Neural progenitor cell (in vitro differentiated cells): Measurements from ENCODE around the gene DOK7. TPM values are rescaled to one million over a fixed set of nuclear protein-coding genes. Genes with fewer than 3 reads are reported as not detected.

ENCODE experiments used
- DNase-seq: peaks from one replicate; pipeline ENCODE4 v3.0.0-alpha.2; 2016; ENCODE audit warnings: low spot score
- H2AFZ ChIP-seq: fragments of 200-600 bp; sonication (generic); replicated peaks from 2 replicates; pipeline ENCODE4 v1.6.1; 2016; ENCODE audit warnings: antibody characterized with exemption
- H3F3A ChIP-seq: fragments of 200-600 bp; sonication (generic); 2 replicates; pipeline ENCODE4 v1.6.1; 2016; ENCODE audit warnings: antibody characterized with exemption, low read depth
- H3K27ac ChIP-seq: fragments of 200-600 bp; sonication (generic); 2 replicates; pipeline ENCODE4 v1.5.1; 2016; ENCODE audit warnings: mild to moderate bottlenecking
- H3K27me3 ChIP-seq: fragments of 200-600 bp; sonication (generic); 2 replicates; pipeline ENCODE4 v1.6.1; 2016; ENCODE audit warnings: mild to moderate bottlenecking, moderate library complexity
- H3K36me3 ChIP-seq: fragments of 200-600 bp; sonication (generic); 2 replicates; pipeline ENCODE4 v1.5.1; 2016
- H3K4me1 ChIP-seq: fragments of 200-600 bp; sonication (generic); 2 replicates; pipeline ENCODE4 v1.6.1; 2016; ENCODE audit warnings: mixed run types
- H3K4me2 ChIP-seq: fragments of 200-600 bp; sonication (generic); 2 replicates; pipeline ENCODE4 v1.6.1; 2016
- H3K4me3 ChIP-seq: fragments of 200-600 bp; sonication (generic); 2 replicates; pipeline ENCODE4 v1.5.1; 2016
- H3K79me2 ChIP-seq: fragments of 200-600 bp; sonication (generic); 2 replicates; pipeline ENCODE4 v1.6.1; 2016; ENCODE audit warnings: low read depth
- H3K9ac ChIP-seq: fragments of 200-600 bp; sonication (generic); 2 replicates; pipeline ENCODE4 v1.6.1; 2016
- H3K9me3 ChIP-seq: fragments of 200-600 bp; sonication (generic); 2 replicates; pipeline ENCODE4 v1.5.1; 2016; ENCODE audit warnings: low read depth
- H4K20me1 ChIP-seq: fragments of 200-600 bp; sonication (generic); 2 replicates; pipeline ENCODE4 v1.6.1; 2016; ENCODE audit warnings: low read depth
- H3K27ac Mint-ChIP-seq: 3 replicates; pipeline ENCODE4 v1.8.0; 2021; ENCODE audit warnings: mixed read lengths
- H3K27me3 Mint-ChIP-seq: 2 replicates; pipeline ENCODE4 v1.8.0; 2022; ENCODE audit warnings: low read depth, mild to moderate bottlenecking, inconsistent platforms, moderate library complexity, mixed read lengths; ENCODE audit not compliant: insufficient read depth
- H3K36me3 Mint-ChIP-seq: 3 replicates; pipeline ENCODE4 v1.8.0; 2021; ENCODE audit warnings: mixed read lengths
- H3K4me1 Mint-ChIP-seq: 3 replicates; pipeline ENCODE4 v1.8.0; 2021; ENCODE audit warnings: mixed read lengths
- H3K4me3 Mint-ChIP-seq: 3 replicates; pipeline ENCODE4 v1.8.0; 2021; ENCODE audit warnings: mild to moderate bottlenecking, moderate library complexity, mixed read lengths
- H3K9me3 Mint-ChIP-seq: 3 replicates; pipeline ENCODE4 v1.8.0; 2020; ENCODE audit warnings: mixed read lengths
- EZH2 ChIP-seq: fragments of 200-600 bp; sonication (generic); IDR thresholded peaks from 2 replicates; pipeline ENCODE4 v1.6.1; 2017; ENCODE audit warnings: antibody characterized with exemption, mild to moderate bottlenecking, moderate library complexity
- EZH2phosphoT487 ChIP-seq: fragments of 200-600 bp; sonication (generic); IDR thresholded peaks from 2 replicates; pipeline ENCODE4 v1.6.1; 2017; ENCODE audit warnings: antibody characterized with exemption
- total RNA-seq: library from RNA; depleted of rRNA; stranded (reverse); fragments of >200 nt; gene quantifications from 2 replicates; pipeline ENCODE4 v1.2.3, GENCODE V29; 2015; ENCODE audit warnings: low replicate concordance
- TF ChIP-seq, protein P1 (sequence below): fragments of 200-600 bp; sonication (generic); IDR thresholded peaks from 2 replicates; pipeline ENCODE4 v1.5.1; 2017; ENCODE audit warnings: antibody characterized with exemption, mild to moderate bottlenecking

DOK7 gene
- total RNA-seq, 1 donor from 2014 or later = not detected

DNA sequence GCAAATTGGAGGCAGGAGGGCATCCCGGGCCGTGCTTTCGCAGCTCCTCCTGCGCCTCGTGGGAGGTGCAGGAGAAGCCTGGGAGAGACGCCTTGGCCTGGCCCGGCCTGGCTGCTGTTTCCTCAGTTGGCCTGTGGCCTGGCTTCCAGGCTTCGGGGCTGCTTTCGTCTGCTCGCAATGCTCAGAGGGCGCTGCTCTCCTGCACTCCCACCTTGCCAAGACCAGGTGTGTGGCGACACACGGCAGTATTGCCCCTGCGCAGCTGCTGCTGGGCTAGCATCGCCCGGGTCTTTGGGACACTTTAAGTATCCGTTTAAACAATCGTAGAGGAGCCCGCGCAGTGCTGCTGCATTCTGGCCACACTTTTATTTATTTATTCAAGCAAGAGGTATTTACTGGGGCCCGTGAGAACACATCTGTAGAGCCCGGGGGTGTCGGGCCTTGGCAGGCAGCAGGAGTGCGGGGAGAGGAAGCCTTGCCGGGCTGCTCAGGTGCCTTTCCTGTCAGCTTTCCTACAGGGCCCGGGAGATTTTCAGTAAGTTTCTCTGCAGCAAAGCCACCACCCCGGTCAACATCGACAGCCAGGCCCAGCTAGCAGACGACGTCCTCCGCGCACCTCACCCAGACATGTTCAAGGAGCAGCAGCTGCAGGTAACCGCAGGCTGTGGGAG is 47.5 kb upstream of the DOK7 start:
- Histone ChIP-seq H4K20me1 (peaks cover 9% of the 10 kb centered on the region), H3K9ac (no peak overlapping the region), H3K79me2 (no peaks in the 10 kb centered on the region), H3K4me3 (no peak overlapping the region), H3K4me2 (no peak overlapping the region), H2AFZ (no peak overlapping the region), H3K9me3 (no peaks in the 10 kb centered on the region), H3K36me3 (no peaks in the 10 kb centered on the region), H3K27me3 (no peaks in the 10 kb centered on the region), H3F3A (no peaks in the 10 kb centered on the region), H3K27ac (no peak overlapping the region), H3K4me1 (peaks cover 13% of the 10 kb centered on the region)
- H3K4me3 Mint-ChIP-seq = no peak overlapping the region
- H3K36me3 Mint-ChIP-seq = peaks cover 24% of the 10 kb centered on the region
- no peak for TF ChIP-seq EZH2
- TF ChIP-seq, protein P1, sequence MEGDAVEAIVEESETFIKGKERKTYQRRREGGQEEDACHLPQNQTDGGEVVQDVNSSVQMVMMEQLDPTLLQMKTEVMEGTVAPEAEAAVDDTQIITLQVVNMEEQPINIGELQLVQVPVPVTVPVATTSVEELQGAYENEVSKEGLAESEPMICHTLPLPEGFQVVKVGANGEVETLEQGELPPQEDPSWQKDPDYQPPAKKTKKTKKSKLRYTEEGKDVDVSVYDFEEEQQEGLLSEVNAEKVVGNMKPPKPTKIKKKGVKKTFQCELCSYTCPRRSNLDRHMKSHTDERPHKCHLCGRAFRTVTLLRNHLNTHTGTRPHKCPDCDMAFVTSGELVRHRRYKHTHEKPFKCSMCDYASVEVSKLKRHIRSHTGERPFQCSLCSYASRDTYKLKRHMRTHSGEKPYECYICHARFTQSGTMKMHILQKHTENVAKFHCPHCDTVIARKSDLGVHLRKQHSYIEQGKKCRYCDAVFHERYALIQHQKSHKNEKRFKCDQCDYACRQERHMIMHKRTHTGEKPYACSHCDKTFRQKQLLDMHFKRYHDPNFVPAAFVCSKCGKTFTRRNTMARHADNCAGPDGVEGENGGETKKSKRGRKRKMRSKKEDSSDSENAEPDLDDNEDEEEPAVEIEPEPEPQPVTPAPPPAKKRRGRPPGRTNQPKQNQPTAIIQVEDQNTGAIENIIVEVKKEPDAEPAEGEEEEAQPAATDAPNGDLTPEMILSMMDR = no peak
- TF ChIP-seq EZH2phosphoT487 = no peak
- peak overlapping the region; percentile 50 for H3K27ac Mint-ChIP-seq
- peaks cover 2% of the 10 kb centered on the region for H3K27me3 Mint-ChIP-seq
- H3K9me3 Mint-ChIP-seq = no peaks in the 10 kb centered on the region
- DNase-seq = no peak
- H3K4me1 Mint-ChIP-seq = peaks cover 34% of the 10 kb centered on the region

DNA sequence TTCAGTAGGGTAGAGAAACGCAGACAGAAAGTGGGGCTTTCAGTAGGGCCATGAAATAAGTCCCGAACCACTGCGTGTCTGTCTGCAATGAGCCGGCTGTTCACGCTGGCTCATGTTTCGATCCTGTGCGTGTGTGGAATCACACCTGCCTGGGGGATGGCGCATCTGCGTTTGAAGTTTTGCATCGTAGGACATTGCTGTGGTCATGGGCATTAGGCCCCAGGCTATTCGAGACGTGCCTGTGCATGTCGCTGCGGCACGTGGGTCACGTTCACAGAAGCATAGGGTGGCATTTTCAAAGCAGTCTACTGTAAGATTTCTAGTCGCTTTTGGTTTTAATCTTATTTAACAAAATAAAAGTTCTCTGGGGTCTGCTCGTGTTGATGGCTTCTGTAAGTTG is 46.8 kb upstream of the DOK7 start:
- Mint-ChIP-seq H3K9me3 (no peaks in the 10 kb centered on the region), H3K27me3 (peaks cover 2% of the 10 kb centered on the region), H3K4me1 (peaks cover 28% of the 10 kb centered on the region), H3K36me3 (peaks cover 24% of the 10 kb centered on the region), H3K27ac (peak overlapping the region; percentile 50), H3K4me3 (no peak overlapping the region)
- Histone ChIP-seq H3K4me1 (peaks cover 13% of the 10 kb centered on the region), H3F3A (no peaks in the 10 kb centered on the region), H4K20me1 (peaks cover 12% of the 10 kb centered on the region), H2AFZ (no peak overlapping the region), H3K9ac (no peak overlapping the region), H3K27me3 (no peaks in the 10 kb centered on the region), H3K4me2 (no peak overlapping the region), H3K9me3 (no peaks in the 10 kb centered on the region), H3K36me3 (no peaks in the 10 kb centered on the region), H3K79me2 (no peaks in the 10 kb centered on the region), H3K4me3 (no peak overlapping the region), H3K27ac (no peak overlapping the region)
- DNase-seq = no peak
- TF ChIP-seq EZH2 (no peak), EZH2phosphoT487 (no peak)
- TF ChIP-seq, protein P1 = no peak

DNA sequence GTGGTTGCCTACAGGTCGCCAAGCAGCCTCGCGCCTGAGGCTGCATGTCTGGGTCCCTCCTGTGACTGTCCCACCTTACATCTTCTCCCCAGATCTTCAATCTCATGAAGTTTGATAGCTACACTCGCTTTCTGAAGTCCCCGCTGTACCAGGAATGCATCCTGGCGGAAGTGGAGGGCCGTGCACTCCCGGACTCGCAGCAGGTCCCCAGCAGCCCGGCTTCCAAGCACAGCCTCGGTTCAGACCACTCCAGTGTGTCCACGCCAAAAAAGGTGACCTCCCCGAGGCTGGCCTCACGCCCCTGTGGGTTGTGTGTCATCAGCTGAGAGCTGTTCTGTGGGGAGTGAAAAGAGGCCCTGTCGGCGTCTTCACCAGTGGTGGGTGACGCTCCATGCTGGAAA is 46.3 kb upstream of the DOK7 start:
- Mint-ChIP-seq H3K27ac (no peak overlapping the region), H3K9me3 (no peaks in the 10 kb centered on the region), H3K4me1 (peaks cover 23% of the 10 kb centered on the region), H3K27me3 (peaks cover 2% of the 10 kb centered on the region), H3K4me3 (no peak overlapping the region), H3K36me3 (peaks cover 22% of the 10 kb centered on the region)
- DNase-seq = no peak
- H3K4me1 ChIP-seq = peaks cover 12% of the 10 kb centered on the region
- no peak overlapping the region for H3K4me3 ChIP-seq
- H3K79me2 ChIP-seq = no peaks in the 10 kb centered on the region
- no peaks in the 10 kb centered on the region for H3K36me3 ChIP-seq
- no peaks in the 10 kb centered on the region for H3K9me3 ChIP-seq
- TF ChIP-seq EZH2phosphoT487 (no peak), EZH2 (no peak)
- TF ChIP-seq, protein P1 = no peak
- H2AFZ ChIP-seq = no peak overlapping the region
- H3K9ac ChIP-seq = no peak overlapping the region
- no peaks in the 10 kb centered on the region for H3K27me3 ChIP-seq
- peaks cover 7% of the 10 kb centered on the region for H4K20me1 ChIP-seq
- H3F3A ChIP-seq = no peaks in the 10 kb centered on the region
- no peak overlapping the region for H3K4me2 ChIP-seq
- no peak overlapping the region for H3K27ac ChIP-seq
